OCI-LY7 (cell line): ENCODE results near the gene POU2AF3. TPM values are rescaled to one million over a fixed set of nuclear protein-coding genes. Genes with fewer than 3 reads are reported as not detected.

Source experiments
- BruUV-seq: library from RNA; stranded (reverse); fragments of 400-500 nt; replicated peaks from 2 replicates; lab custom pipeline; 2021; lab: Mats Ljungman, UMichigan
- CTCF ChIA-PET: fragments of 300-600 bp; sonication (Branson Sonifier 250); formaldehyde crosslinking; loops from one replicate; lab custom pipeline; 2022; ENCODE audit warnings: antibody characterized with exemption; ENCODE audit not compliant: unreplicated experiment; lab: Charles Lee
- POLR2A ChIA-PET: fragments of 300-600 bp; sonication (Branson Sonifier 250); formaldehyde crosslinking; loops from one replicate; lab custom pipeline; 2022; ENCODE audit warnings: antibody characterized with exemption; lab: Charles Lee
- DNase-seq: peaks from one replicate; pipeline ENCODE4 v3.0.0-alpha.2; 2015; ENCODE audit warnings: low spot score
- H2AFZ ChIP-seq: fragments of 200-600 bp; sonication (generic), shearing (Covaris generic); 2 replicates; pipeline ENCODE4 v1.6.1; 2014; ENCODE audit warnings: mild to moderate bottlenecking, antibody characterized with exemption, low read length, moderate library complexity
- H3K27ac ChIP-seq: fragments of 200-600 bp; sonication (generic); 2 replicates; pipeline ENCODE4 v1.5.1; 2014; ENCODE audit warnings: mixed run types, low read depth, mild to moderate bottlenecking, moderate library complexity, low read length, inconsistent platforms; ENCODE audit not compliant: poor library complexity, severe bottlenecking
- H3K36me3 ChIP-seq: fragments of 200-600 bp; sonication (generic); 2 replicates; pipeline ENCODE4 v1.6.1; 2014; ENCODE audit warnings: mild to moderate bottlenecking, antibody characterized with exemption, low read length, moderate library complexity, mixed read lengths; ENCODE audit not compliant: insufficient read depth
- H3K4me1 ChIP-seq: fragments of 200-600 bp; sonication (generic); 2 replicates; pipeline ENCODE4 v1.5.1; 2014; ENCODE audit warnings: mild to moderate bottlenecking, low read length; ENCODE audit not compliant: insufficient read depth, poor library complexity, severe bottlenecking
- H3K4me2 ChIP-seq: fragments of 200-600 bp; sonication (generic); 2 replicates; pipeline ENCODE4 v1.6.1; 2014; ENCODE audit warnings: mild to moderate bottlenecking, low read length
- H3K4me3 ChIP-seq: fragments of 200-600 bp; sonication (generic); 2 replicates; pipeline ENCODE4 v1.5.1; 2014; ENCODE audit warnings: mild to moderate bottlenecking, low read depth, low read length; ENCODE audit not compliant: poor library complexity, severe bottlenecking
- H3K79me2 ChIP-seq: fragments of 200-600 bp; sonication (generic); 2 replicates; pipeline ENCODE4 v1.6.1; 2016; ENCODE audit warnings: low read depth, mild to moderate bottlenecking, low read length, moderate library complexity, mixed read lengths; ENCODE audit not compliant: insufficient read depth
- H3K9me2 ChIP-seq: fragments of 200-600 bp; sonication (generic); 2 replicates; pipeline ENCODE4 v1.6.1; 2016; ENCODE audit warnings: mild to moderate bottlenecking, low read length, mixed read lengths; ENCODE audit not compliant: insufficient read depth
- H3K9me3 ChIP-seq: fragments of 200-600 bp; sonication (generic); 2 replicates; pipeline ENCODE4 v1.6.1; 2014; ENCODE audit warnings: mild to moderate bottlenecking, mixed run types, low read length, mixed read lengths
- H4K20me1 ChIP-seq: fragments of 200-600 bp; sonication (generic); 2 replicates; pipeline ENCODE4 v1.6.1; 2014; ENCODE audit warnings: mild to moderate bottlenecking, antibody characterized with exemption, low read length, moderate library complexity, mixed read lengths; ENCODE audit not compliant: insufficient read depth
- CTCF ChIP-seq: fragments of 200-600 bp; sonication (generic); conservative IDR thresholded peaks from 2 replicates; pipeline ENCODE4 v1.5.1; 2014; ENCODE audit warnings: mild to moderate bottlenecking, antibody characterized with exemption, low read length, moderate library complexity, mixed read lengths
- EZH2phosphoT487 ChIP-seq: fragments of 200-600 bp; sonication (generic); IDR thresholded peaks from 2 replicates; pipeline ENCODE4 v1.6.1; 2018; ENCODE audit warnings: low read depth, borderline replicate concordance, mild to moderate bottlenecking, mixed run types, antibody characterized with exemption, low read length, moderate library complexity, mixed read lengths
- intact Hi-C: fragments of 100-400 bp; cut with micrococcal nuclease; formaldehyde crosslinking; loops from one replicate; pipeline ENCODE4 v1.10.0; 2022; ENCODE audit not compliant: unreplicated experiment
- total RNA-seq, 2 experiments: library from RNA; depleted of rRNA in 1 of 2; stranded (reverse); fragments of >200 nt in 1 of 2; shearing (Covaris generic) in 1 of 2; gene quantifications; 2 replicates each; pipeline ENCODE4 v1.2.3, GENCODE V29; 2014 to 2022

The POU2AF3 gene
- total RNA-seq, 2 experiments from 2014 or later, result not detected

- TF ChIP-seq EZH2phosphoT487 (no peak), CTCF (no peak)
- Histone ChIP-seq H3K27ac (no peak overlapping the region), H3K79me2 (no peaks in the 10 kb centered on the region), H3K4me1 (no peaks in the 10 kb centered on the region), H3K36me3 (no peaks in the 10 kb centered on the region), H3K4me2 (no peak overlapping the region), H3K9me3 (no peaks in the 10 kb centered on the region), H3K9me2 (no peaks in the 10 kb centered on the region), H4K20me1 (no peaks in the 10 kb centered on the region), H2AFZ (no peak overlapping the region), H3K4me3 (no peak overlapping the region)
- intact Hi-C loops, result no loop called here
- no TSS peak for BruUV-seq
- ChIA-PET CTCF (no interaction called here), POLR2A (interaction anchor here (0.7 kb wide), 3 partner anchors 16 to 1201 kb away, joined by 3 to 4 read pairs (median 3); no protein-coding TSS in a partner anchor)
- DNase-seq, result no peak
These were observed 22.6 kb downstream of the POU2AF3 start for GRCh38 chr11:111320728-111321568.

GRCh38 chr11:111322534-111322933 is 24.2 kb downstream of the POU2AF3 start:
- Histone ChIP-seq H3K9me2 (no peaks in the 10 kb centered on the region), H3K79me2 (no peaks in the 10 kb centered on the region), H3K4me2 (no peak overlapping the region), H3K9me3 (no peaks in the 10 kb centered on the region), H3K4me1 (no peaks in the 10 kb centered on the region), H2AFZ (no peak overlapping the region), H4K20me1 (no peaks in the 10 kb centered on the region), H3K4me3 (no peak overlapping the region), H3K36me3 (no peaks in the 10 kb centered on the region), H3K27ac (no peak overlapping the region)
- no peak for DNase-seq
- ChIA-PET POLR2A (interaction anchor here (3.6 kb wide), 1 partner anchor 11 kb away, joined by 14 read pairs; no protein-coding TSS in a partner anchor), CTCF (no interaction called here)
- BruUV-seq, result no TSS peak
- TF ChIP-seq EZH2phosphoT487 (no peak), CTCF (no peak)
- intact Hi-C loops, result no loop called here

- H3K9me2 ChIP-seq, result no peaks in the 10 kb centered on the region
- no peaks in the 10 kb centered on the region for H4K20me1 ChIP-seq
- no peak for TF ChIP-seq CTCF
- TF ChIP-seq EZH2phosphoT487, result no peak
- CTCF ChIA-PET, result no interaction called here
- intact Hi-C loops, result no loop called here
- no peak overlapping the region for H2AFZ ChIP-seq
- H3K27ac ChIP-seq, result no peak overlapping the region
- POLR2A ChIA-PET, result interaction anchor here (3.6 kb wide), 1 partner anchor 9 kb away, joined by 14 read pairs; no protein-coding TSS in a partner anchor
- H3K4me1 ChIP-seq, result no peaks in the 10 kb centered on the region
- BruUV-seq, result no TSS peak
- no peaks in the 10 kb centered on the region for H3K36me3 ChIP-seq
- H3K4me3 ChIP-seq, result no peak overlapping the region
- no peaks in the 10 kb centered on the region for H3K79me2 ChIP-seq
- no peak for DNase-seq
- H3K9me3 ChIP-seq, result no peaks in the 10 kb centered on the region
- no peak overlapping the region for H3K4me2 ChIP-seq
These were observed 26.0 kb downstream of the POU2AF3 start for GRCh38 chr11:111324277-111324720.
